HG03045 (cell line): ENCODE measurements around the gene HHIPL2.
"Not testable (repeated sequence)": the region's sequence is repeated elsewhere in the genome, so short reads cannot be mapped to it uniquely, and the experiment has no call there.

ENCODE experiments used
- ATAC-seq: cut with Tn5 transposase; IDR thresholded peaks from one replicate; pipeline ENCODE4 v1.9.1; 2021; ENCODE audit warnings: mild to moderate bottlenecking, moderate library complexity; ENCODE audit not compliant: unreplicated experiment

HHIPL2 gene

DNA sequence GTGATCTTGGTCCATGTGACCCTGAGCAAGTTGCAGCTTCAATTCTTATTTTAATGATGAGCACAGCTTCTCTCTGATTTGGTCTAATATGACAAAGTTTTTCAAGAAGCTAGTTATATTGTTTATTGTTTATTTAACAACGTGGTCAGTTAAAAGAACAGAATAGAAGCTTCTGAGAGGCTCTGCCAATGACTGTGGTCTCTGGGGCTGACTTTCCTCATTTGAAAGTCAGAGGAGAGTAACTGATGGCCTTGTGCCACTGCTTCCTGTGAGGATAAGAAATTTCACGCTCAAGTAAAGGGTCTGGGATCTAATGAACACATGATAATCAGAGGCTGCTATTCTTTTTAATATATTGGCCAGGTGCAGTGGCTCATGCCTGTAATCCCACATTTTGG lies 7.3 kb downstream of the HHIPL2 start:
- ATAC-seq, result no peak

- no peak for ATAC-seq
These were observed 7.8 kb downstream of the HHIPL2 start for GRCh38 chr1:222539951-222540597.

- ATAC-seq, result no peak
These were observed 12.4 kb downstream of the HHIPL2 start for GRCh38 chr1:222535455-222535854.

- no peak for ATAC-seq
These were observed 17.1 kb downstream of the HHIPL2 start for GRCh38 chr1:222530852-222531251.

GRCh38 chr1:222529916-222530315 lies 18.0 kb downstream of the HHIPL2 start:
- ATAC-seq, result no peak

DNA sequence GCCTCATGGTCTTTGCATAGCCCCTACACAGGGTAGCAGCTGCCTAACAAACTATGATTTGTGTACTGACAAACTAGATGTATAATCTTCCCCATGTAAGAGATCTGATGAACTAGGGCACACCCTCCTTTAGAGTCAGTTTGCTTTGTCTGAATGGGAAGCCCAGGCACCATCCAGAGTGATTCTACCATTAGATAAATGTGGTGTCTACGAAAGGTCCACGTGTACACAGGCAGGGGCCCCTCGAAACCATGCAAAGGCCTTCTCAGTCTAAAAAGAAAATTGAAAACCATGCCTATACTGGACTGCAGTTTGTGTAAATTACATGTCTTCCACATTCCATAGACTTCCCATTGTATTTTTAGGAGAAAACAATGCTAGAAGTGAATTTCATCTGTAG lies 18.7 kb downstream of the HHIPL2 start:
- no peak for ATAC-seq

DNA sequence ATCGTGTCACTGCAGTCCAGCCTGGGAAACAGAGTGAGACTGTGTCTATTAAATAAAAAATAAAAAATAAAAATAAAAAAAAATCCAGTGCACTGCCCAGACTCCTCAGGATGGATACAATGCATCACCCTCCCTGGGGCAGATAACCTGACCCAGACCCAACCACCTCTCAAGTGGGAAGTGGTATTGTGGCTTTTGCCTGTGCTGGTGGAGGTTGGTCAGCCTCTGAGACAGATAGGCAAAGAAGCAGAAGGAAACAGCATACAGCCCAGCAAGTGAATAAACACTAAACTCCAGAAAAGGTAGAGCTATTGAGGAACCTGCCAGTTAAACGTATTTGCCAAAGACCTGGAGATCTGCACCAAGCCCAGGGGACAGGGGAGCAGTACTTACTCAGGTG lies 22.0 kb downstream of the HHIPL2 start:
- ATAC-seq, result no peak

- no peak for ATAC-seq
These were observed 24.1 kb downstream of the HHIPL2 start for GRCh38 chr1:222523852-222524251.

DNA sequence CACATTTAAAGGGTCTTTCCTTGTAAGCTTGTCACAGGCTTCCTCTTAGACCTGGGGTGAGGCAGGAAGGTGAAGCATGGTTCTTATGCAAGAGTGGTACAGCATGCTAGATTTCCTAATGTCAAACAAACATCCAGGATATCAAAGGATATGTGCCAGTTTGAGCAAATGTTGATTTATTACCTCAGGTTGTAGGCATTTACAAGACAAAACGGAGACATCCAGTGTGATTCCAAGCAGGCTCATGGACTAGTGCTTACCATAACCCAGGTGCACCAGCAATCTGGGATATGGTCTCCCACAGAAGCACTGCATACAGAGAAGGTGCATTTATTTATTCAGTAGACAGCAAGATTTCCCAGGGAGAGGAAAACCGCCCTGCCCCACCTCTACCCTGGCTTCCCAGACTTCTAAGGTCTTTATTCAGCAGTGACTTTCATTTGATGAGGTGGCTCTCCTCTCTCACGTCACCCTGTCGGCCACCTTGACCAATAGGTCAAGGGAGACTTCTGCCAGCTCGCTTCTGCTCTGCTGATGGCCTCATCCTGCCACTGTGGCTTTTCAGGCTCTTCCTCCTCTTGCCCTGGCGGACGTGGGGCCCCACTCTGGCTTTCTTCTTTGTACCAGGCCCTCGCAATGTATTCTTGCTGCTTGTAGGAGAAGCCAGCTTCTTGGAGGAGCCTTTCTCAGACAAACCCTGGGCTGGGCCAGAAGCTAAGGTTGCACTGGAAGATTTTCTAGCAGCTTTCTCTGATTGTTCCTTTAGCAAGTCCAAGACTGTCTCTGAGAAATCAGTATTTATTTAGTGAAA lies 25.6 kb downstream of the HHIPL2 start:
- no peak for ATAC-seq

DNA sequence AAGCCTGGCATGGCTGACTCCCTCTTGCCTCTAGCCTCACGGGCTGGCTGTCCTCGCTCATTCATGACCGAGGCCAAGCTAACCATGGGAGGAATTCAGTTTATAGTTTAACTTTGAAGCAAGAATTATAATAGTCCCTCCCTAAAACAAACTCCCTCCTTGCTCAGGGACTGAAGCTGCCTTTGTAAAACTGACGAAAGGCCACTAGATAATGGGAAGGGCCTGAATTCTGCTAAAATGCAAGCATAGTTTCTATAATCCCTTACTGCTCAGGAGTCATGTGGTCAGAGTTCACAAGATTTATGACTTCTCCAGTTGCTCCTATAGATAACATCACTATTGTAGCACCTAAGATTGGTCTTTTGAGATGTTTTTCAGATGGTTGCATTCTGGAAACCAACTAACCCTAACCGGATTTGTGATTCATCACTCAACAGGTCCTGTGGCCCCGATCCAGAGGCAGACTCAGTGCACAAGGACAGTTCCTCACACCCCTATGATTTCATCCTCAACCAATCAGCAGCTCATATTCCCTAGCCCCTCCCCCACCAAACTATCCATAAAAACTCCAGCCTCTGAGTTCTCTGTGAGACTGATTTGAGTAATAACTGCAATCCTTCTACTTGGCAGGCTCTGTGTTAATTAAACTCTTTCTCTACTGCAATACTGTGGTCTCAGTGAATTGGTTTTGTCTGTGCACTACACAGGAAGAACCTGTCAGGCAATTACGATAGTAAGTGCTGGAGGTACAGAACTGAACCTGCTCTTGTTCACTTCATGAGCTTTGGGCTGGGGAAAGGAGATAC lies 26.4 kb downstream of the HHIPL2 start:
- ATAC-seq, result no peak

GRCh38 chr1:222489496-222489895 lies 58.4 kb downstream of the HHIPL2 start:
- not testable (repeated sequence) for ATAC-seq

GRCh38 chr1:222487774-222488173 lies 60.1 kb downstream of the HHIPL2 start:
- not testable (repeated sequence) for ATAC-seq

DNA sequence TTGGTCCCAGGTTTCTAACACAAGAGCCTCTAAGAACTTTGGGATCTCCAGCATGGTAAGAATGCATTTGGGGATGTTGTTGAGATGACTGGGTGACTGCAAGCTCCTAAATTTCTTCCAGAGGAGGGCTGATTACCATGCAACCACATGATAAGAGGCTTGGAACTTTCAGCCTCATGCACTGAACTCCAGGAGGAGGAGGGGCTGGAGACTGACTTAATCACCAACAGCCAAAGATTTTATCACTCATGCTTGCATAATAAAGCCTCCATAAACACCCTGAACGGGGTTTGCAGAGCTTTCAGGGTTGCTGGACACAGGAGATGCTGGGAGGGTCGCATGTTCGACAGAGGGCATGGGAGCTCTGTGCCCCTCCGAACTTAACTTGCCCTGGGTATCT lies 63.9 kb downstream of the HHIPL2 start:
- ATAC-seq, result not testable (repeated sequence)

DNA sequence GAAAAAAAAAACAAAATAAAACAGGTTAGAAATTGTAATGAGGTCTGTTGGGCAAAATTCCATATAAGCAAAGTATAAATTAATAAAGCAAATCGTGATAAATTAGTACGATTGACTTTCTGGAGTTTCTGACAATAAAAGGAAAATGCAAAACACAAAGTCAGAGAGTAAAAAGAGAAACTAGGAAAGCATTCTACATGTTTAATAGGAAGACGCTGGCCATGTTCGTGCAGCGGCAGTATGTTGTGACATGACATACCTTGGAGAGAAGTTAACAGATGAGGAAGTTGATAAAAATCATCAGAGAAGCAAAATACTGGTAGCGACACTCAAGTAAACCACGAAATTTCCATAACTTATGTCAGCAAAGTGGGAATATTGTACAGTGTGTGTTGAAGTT lies 68.3 kb downstream of the HHIPL2 start:
- not testable (repeated sequence) for ATAC-seq

GRCh38 chr1:222476436-222476835 lies 71.5 kb downstream of the HHIPL2 start:
- not testable (repeated sequence) for ATAC-seq

DNA sequence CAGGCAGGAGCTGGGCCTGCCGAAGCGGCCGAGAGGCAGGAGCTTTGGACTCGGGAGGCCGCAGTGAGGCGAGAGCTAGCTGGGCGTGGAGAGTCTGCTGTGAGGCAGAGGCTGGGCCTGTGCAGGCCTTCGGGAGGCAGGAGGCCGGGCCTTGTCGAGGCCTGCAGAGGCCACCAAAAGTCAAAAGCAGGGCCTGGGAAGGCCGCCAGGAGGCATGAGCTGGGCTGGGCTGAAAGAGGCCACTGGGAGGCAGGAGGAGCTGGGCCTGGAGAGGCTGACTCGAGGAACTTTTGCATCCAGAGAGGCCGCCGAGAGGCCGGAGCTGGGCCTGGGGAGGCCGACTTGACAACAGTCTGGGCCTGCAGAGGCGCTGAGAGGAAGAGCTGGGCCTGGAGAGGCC lies 74.2 kb downstream of the HHIPL2 start:
- not testable (repeated sequence) for ATAC-seq

GRCh38 chr1:222472776-222473540 lies 74.9 kb downstream of the HHIPL2 start:
- not testable (repeated sequence) for ATAC-seq
